ENCODE measurements around the gene CACNA2D4.

The CACNA2D4 gene

DNA sequence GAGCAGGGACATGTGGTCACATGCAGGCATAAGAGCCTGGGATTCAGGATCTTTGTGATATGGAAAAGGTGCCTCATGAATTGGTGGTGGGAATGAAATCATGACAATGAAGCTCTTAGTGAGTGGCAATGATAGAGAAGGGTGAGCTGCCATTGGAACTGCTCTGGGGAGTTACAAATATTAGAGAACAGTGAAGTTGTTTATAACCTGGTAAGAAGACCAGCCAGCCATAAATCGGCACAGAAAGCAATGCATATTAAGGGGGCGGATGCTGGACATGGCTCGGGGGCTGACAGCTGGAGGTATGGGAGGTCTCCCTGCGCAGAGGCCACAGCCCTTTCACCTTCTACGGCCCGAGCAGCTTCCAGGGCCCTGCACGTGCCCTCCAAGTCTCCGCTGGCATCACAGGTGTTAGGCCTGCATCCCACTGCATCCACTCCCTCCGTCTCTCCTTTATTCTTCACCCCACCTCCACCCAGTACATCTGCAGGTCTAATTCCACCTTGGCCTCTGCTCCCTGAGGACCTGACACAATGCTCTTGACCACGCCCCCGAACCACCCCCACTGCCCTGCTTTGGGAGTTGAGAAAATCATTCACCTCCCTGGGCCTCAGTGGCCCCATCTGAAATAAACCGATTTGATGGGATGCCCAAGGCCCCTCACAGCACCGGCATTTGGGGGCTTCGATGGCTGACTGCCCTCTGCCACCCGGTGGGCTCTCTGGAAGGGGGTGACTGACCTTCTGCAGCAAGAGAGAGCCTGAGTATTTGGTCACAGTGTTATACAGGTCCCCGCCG, 4.1 kb downstream of the CACNA2D4 start:
- no peak overlapping the region for H3K4me3 ChIP-seq (ENCODE audit: control insufficient read depth, low read depth, low read length)
- TF ChIP-seq, protein P1, sequence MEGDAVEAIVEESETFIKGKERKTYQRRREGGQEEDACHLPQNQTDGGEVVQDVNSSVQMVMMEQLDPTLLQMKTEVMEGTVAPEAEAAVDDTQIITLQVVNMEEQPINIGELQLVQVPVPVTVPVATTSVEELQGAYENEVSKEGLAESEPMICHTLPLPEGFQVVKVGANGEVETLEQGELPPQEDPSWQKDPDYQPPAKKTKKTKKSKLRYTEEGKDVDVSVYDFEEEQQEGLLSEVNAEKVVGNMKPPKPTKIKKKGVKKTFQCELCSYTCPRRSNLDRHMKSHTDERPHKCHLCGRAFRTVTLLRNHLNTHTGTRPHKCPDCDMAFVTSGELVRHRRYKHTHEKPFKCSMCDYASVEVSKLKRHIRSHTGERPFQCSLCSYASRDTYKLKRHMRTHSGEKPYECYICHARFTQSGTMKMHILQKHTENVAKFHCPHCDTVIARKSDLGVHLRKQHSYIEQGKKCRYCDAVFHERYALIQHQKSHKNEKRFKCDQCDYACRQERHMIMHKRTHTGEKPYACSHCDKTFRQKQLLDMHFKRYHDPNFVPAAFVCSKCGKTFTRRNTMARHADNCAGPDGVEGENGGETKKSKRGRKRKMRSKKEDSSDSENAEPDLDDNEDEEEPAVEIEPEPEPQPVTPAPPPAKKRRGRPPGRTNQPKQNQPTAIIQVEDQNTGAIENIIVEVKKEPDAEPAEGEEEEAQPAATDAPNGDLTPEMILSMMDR (IDR thresholded peaks at IDR 0.05; ENCODE audit: control insufficient read depth, insufficient read depth, low read depth, low read length, missing control alignments): no peak
- no peak for DNase-seq (ENCODE audit: low read depth)

- TF ChIP-seq, protein P1 (IDR thresholded peaks at IDR 0.05; ENCODE audit: control insufficient read depth, insufficient read depth, low read depth, low read length, missing control alignments): no peak
- no peak for DNase-seq (ENCODE audit: low read depth)
- no peak overlapping the region for H3K4me3 ChIP-seq (ENCODE audit: control insufficient read depth, low read depth, low read length)
Measured at GRCh38 chr12:1913377-1914113, 4.9 kb downstream of the CACNA2D4 start.

GRCh38 chr12:1912580-1913376, 5.7 kb downstream of the CACNA2D4 start:
- no peak for DNase-seq (ENCODE audit: low read depth)

DNA sequence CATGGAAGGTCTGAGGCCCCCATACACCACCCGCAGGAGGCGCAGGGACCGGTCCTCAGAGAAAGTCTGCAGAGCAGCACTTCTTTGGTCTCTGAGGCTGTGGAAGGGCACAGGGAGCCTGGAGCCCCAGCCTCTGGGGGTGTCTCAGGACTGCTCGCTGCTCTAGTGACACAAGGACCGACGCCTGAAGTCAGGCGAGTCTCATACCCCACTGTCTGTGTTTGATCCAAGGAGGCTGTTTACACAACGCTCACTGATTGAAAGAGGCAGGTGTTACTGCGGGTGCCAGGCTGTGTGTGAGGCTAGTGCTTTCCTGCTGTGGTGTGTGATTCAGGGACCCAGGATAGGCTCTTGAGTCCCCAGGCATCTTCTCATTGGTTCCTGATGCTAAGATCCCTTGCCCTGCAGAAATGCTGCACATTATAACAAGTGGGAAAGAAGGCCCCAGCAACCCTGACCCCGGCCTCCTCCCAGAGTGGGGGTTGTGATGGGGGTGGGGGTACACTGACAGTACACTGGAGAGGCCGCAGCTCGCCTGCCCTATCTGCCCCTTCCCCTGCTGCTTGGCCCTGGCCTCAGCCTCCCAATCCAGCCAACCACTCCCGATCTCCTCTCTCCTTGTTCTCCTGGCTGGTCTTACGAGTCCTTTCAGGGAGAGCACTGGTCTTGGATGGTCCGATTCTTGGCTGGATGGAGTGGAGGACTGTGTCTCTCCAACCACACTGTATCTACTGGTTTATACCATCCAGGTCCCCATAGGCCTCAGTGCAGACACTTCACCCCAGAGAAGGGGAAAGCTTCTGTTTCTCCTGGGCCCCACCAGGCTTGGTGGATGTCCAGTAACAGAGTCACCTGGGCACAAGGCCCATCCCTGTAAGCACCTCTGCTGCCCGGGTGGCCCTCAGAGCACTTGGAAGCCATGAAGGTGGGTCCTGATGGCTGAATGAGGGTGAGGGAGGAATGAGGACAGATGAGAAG, 6.6 kb downstream of the CACNA2D4 start:
- no peak for DNase-seq (ENCODE audit: low read depth)
- TF ChIP-seq, protein P1 (IDR thresholded peaks at IDR 0.05; ENCODE audit: control insufficient read depth, insufficient read depth, low read depth, low read length, missing control alignments): no peak
- no peak overlapping the region for H3K4me3 ChIP-seq (ENCODE audit: control insufficient read depth, low read depth, low read length)

More at GRCh38 chr12:1912580-1913376, 5.7 kb downstream of the CACNA2D4 start:
- TF ChIP-seq, protein P1 (IDR thresholded peaks at IDR 0.05; ENCODE audit: control insufficient read depth, insufficient read depth, low read depth, low read length, missing control alignments): no peak
- no peak overlapping the region for H3K4me3 ChIP-seq (ENCODE audit: control insufficient read depth, low read depth, low read length)

DNA sequence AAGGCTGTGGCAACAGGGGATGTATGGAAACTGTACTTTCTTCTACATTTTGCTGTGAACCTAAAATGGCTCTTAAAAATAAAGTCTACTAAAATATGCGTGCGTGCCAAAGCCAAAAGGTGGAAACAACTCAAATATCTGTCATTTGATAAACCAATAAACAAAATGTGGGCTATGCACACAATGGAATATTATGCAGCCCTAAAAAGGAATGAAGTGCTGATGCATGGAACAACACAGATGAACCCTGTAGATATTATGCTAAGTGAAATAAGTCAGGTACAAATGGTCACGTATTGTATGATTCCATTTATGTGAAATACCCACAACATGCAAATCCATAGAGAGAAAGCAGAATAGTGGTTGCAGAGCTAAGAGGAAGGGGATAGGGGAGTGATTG, 8.0 kb downstream of the CACNA2D4 start:
- DNase-seq (ENCODE audit: low read depth): no peak
- H3K4me3 ChIP-seq (ENCODE audit: control insufficient read depth, low read depth, low read length): no peak overlapping the region
- TF ChIP-seq, protein P1 (IDR thresholded peaks at IDR 0.05; ENCODE audit: control insufficient read depth, insufficient read depth, low read depth, low read length, missing control alignments): no peak

Measured in AG09309 (cell line).